HG03439 (cell line): ENCODE measurements around the gene UGT1A8.

Source experiments
- ATAC-seq: cut with Tn5 transposase; IDR thresholded peaks from one replicate; pipeline ENCODE4 v1.9.1; 2021; ENCODE audit warnings: mild to moderate bottlenecking, moderate library complexity; ENCODE audit not compliant: unreplicated experiment

UGT1A8 gene

DNA sequence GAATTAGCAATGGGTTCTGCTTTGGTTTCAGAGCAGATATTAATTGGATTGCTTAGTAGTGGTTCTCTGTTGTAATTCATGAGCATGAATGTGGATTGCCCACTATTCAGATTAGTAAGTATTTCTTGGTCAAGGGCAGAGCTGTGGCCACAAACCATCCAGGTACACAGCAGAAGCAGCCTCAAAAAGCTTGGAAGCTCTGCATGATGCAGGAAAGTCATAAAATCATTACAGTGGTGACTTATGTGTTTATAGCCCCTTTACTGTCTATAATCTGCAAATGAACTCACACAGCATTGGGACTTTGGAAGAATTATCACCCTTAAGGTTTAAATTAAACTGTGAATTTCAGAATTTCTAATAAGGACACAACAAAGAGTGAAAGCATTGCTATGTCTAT, 140.7 kb downstream of the UGT1A8 start:
- ATAC-seq = no peak

DNA sequence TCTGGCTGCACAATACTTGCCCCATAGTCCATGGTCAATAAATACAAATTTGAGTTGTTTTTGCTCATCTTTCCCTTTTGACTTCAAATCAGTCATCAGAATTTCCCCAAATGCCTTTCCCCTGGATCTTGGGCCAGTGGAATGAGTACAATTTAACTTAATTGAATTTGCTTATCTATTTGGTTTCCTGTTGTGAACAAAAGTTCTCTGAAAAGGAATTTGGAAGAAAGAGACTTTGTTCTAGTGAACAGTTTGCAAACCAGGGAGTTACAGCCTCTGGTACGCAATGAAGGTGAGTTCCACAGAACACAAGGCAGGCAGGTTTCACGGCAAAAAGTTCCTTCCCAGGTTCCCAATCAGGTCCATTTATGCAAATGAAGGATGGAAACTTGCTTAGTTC, 141.4 kb downstream of the UGT1A8 start:
- ATAC-seq = no peak

DNA sequence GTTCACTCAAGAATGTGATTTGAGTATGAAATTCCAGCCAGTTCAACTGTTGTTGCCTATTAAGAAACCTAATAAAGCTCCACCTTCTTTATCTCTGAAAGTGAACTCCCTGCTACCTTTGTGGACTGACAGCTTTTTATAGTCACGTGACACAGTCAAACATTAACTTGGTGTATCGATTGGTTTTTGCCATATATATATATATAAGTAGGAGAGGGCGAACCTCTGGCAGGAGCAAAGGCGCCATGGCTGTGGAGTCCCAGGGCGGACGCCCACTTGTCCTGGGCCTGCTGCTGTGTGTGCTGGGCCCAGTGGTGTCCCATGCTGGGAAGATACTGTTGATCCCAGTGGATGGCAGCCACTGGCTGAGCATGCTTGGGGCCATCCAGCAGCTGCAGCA, 142.6 kb downstream of the UGT1A8 start, which contains the start of gene UGT1A1:
UGT1A1 (plus strand) TSS at position 228 of the 400 bp plus-strand sequence; CDS start at position 246, 18 bp downstream.
- no peak for ATAC-seq

DNA sequence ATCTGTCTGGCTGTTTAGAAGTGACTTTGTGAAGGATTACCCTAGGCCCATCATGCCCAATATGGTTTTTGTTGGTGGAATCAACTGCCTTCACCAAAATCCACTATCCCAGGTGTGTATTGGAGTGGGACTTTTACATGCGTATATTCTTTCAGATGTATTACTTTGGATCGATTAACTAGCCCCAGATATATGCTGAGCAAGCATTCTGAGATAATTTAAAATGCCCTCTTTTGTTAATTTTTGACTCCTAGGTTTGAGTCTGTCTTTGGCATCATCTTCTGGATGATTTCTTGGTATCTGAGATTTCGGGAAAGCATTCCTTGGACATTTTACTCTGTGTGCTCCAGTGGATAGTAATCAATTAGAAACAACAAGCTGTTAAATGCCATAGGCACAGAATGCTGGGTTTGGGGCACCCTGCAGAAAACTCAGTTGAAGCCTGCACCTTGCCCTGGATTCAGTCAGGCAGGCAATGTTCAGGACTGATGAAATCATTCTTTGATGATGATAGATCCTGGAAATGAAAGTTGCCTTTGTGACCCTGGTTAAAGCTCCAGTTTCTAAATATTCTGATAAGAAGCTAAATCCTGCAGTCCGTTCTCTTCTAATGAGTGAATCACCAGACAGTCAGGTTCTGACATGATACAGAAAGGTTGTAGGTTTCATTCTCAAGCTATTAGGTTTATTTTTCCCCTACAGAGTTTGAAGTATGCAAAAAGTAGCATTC, 143.8 kb downstream of the UGT1A8 start:
- no peak for ATAC-seq

DNA sequence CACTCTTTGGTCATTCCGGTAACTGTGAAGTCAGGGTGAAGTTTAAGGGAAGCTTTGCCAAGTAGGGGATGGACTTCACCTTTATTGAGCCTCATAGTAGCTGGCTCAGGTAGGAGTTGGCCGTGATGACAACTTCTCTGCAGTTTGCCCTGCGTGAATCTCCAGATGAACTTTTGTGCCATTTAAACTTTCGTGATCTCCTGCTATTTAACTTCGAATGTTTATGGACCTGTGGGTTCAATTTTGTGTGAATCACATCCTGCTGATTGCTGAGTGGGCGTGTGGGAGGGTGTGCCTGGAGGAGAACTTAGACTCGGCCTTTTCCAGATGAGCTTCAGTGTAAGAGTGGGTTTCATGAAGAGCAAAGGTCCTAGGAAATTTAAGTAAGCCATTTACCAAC, 146.8 kb downstream of the UGT1A8 start:
- ATAC-seq = no peak

DNA sequence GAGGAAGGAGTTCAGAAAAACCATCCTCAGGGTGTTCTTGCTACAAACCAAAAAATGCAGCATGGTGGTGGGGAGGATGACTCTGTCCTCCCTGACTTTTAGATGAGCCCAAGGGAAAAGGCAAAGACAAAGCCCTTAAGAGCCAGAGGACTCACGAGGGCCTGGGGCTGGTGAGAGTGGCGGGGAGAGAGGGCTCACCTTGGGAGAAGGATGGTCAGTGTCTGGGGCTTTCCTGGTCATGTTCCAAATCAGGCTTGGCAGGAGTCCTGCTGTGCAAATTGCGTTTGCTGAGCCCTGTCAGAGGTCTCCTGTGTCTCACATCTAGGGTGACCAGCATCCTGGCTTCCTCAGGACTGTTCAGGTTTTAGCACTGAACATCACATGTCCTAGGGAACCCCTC, 147.3 kb downstream of the UGT1A8 start:
- ATAC-seq = no peak

DNA sequence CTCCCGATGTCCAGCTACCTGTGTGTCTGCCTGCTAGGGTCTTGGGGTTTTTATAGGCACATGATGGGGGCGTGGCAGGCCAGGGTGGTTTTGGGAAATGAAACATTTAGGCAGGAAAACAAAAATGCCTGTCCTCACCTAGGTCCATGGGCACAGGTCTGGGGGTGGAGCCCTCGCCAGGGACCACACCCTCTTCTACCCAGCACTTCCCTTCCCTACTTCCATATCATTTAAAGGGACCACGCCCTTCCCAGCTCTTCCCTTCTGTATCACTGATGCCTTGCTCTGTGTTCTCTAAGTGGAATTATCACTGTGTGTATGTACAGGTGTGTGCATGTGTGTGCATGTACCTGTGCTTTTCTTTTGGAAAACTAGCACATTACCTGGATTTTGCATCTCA, 149.0 kb downstream of the UGT1A8 start:
- ATAC-seq = no peak

DNA sequence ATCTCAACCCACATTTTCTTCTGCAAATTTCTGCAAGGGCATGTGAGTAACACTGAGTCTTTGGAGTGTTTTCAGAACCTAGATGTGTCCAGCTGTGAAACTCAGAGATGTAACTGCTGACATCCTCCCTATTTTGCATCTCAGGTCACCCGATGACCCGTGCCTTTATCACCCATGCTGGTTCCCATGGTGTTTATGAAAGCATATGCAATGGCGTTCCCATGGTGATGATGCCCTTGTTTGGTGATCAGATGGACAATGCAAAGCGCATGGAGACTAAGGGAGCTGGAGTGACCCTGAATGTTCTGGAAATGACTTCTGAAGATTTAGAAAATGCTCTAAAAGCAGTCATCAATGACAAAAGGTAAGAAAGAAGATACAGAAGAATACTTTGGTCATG, 150.6 kb downstream of the UGT1A8 start:
- no peak for ATAC-seq

DNA sequence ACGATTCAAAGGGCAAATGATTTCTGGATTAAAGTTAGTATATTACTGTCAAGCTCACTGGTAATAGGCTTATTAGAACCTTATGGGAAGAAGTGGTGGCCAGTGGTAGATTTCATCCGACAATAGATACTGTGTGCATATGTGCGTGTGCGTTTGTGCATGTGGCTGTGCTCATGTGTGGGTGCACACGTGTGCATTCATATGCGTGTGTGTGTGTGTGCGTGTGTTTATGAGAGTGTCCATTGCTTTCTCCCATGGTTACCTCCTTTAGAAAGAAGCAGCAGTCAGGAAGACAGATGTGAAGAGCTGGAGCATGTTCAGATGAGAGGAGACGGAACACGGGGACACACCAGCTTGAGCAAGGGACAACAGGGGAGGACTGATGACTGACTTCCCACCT, 151.8 kb downstream of the UGT1A8 start:
- ATAC-seq = no peak

DNA sequence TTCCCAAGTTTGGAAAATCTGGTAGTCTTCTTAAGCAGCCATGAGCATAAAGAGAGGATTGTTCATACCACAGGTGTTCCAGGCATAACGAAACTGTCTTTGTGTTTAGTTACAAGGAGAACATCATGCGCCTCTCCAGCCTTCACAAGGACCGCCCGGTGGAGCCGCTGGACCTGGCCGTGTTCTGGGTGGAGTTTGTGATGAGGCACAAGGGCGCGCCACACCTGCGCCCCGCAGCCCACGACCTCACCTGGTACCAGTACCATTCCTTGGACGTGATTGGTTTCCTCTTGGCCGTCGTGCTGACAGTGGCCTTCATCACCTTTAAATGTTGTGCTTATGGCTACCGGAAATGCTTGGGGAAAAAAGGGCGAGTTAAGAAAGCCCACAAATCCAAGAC, 154.7 kb downstream of the UGT1A8 start:
- ATAC-seq = no peak

DNA sequence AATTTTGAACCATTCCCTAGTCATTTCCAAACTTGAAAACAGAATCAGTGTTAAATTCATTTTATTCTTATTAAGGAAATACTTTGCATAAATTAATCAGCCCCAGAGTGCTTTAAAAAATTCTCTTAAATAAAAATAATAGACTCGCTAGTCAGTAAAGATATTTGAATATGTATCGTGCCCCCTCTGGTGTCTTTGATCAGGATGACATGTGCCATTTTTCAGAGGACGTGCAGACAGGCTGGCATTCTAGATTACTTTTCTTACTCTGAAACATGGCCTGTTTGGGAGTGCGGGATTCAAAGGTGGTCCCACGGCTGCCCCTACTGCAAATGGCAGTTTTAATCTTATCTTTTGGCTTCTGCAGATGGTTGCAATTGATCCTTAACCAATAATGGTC, 155.2 kb downstream of the UGT1A8 start:
- no peak for ATAC-seq

DNA sequence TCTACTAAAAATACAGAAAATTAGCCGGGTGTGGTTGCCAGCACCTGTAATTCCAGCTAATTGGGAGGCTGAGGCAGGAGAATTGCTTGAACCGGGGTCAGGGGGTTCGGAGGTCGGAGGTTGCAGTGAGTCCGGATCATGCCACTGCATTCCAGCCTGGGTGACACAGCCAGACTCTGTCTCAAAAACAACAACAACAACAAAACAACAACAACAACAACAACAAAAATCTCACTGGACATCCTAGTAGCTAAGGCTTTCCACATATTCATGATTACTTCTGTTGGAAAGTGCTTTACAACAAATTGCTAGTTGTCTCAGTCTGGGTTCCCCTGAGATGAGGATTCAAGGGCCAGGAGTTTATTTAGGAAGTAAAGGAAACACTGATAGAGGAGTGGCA, 156.4 kb downstream of the UGT1A8 start:
- no peak for ATAC-seq

DNA sequence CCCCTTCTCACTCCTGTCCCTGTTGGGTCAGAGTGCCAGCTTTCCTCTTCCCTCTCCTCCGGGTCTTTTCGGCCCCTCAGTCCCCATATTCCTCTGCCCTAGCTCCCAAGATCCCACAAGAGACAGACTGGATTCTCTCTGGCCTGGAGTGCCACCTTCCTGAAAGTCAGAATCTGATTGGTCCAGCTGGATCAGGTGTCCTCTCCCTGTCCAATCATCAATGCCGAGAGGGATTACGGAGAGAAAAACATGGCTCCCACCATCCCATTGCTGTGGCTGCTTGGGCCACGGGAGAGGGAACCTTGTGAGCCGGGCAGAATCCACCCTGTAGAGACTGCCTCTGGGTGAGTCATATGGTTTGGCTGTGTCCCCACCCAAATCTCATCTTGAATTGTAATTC, 158.0 kb downstream of the UGT1A8 start:
- no peak for ATAC-seq

DNA sequence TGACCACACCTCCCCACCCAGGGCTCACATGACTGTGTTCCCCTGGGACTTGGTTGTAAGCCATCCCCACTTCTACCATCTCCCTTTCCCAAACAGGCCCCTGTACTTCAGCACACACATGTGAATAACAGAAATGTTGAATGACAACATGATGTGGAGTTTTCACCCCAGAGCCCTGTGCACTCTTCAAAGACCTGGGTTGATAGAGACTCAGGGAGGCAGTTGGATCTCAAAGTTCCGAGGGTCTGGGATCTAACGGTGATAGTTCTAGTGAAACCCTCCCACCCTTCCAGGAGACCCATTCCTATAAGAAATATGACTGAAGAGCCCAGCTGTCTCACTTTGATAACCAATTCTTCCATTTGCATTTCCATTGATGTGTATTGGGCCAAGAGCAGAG, 160.6 kb downstream of the UGT1A8 start, which contains the start of gene MROH2A:
MROH2A (plus strand) TSS at position 301 of the 400 bp plus-strand sequence. CDS start 1,029 bp downstream, outside the sequence.
- ATAC-seq = no peak

DNA sequence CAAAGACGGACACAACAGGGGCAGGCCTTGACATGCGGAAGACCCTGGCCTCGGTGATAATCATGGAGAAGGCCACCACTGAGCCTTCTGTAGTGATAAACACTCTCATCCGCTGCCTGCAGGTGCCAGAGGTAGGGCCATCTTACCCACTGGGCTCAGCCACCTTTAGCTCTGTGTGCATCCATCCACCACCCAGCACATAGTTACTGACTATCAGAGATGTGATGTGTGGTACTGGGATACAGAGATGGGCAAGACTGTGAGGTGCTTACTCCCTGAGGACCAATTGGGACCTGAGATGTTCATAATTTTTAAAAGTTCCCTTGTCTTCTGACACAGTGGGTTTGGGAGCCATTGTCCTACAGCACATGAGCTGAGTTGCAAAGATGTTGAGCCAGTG, 162.3 kb downstream of the UGT1A8 start:
- ATAC-seq = no peak

DNA sequence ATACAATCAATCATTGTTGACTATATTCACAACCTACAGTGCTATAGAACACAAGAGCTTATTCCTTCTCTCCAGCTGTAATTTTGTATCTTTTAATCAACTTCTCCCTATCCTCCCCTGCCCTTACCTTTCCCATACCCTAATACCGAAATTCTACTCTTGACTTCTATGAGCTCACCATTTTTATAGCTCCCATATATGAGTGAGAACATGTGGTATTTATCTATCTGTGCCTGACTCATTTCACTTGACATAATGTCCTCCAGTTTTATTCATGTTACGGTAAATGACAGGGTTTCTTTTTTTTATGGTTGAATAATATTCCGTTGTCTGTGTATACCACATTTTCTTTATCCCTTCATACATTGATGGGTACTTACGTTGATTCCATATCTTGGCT, 163.3 kb downstream of the UGT1A8 start:
- no peak for ATAC-seq

DNA sequence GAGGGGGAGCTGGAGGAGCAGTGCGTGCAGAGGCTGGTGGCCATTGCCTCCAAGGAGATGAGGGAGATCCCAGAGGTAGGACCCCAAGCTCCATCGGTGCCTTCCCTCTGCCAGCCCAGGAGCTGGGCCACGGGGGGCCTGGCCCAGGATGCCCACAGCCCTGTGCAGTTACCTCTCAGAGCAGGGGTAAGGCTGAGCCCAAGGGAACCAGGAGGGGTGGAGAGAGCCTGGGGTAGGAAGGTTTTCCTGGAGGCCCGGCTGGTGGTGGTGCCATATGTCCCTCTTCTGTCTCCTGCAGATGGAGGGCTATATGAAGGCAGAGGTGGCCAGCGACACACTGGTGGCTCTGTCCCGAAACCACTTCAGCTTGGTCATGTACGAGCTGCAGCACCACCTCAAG, 172.1 kb downstream of the UGT1A8 start:
- ATAC-seq = no peak

DNA sequence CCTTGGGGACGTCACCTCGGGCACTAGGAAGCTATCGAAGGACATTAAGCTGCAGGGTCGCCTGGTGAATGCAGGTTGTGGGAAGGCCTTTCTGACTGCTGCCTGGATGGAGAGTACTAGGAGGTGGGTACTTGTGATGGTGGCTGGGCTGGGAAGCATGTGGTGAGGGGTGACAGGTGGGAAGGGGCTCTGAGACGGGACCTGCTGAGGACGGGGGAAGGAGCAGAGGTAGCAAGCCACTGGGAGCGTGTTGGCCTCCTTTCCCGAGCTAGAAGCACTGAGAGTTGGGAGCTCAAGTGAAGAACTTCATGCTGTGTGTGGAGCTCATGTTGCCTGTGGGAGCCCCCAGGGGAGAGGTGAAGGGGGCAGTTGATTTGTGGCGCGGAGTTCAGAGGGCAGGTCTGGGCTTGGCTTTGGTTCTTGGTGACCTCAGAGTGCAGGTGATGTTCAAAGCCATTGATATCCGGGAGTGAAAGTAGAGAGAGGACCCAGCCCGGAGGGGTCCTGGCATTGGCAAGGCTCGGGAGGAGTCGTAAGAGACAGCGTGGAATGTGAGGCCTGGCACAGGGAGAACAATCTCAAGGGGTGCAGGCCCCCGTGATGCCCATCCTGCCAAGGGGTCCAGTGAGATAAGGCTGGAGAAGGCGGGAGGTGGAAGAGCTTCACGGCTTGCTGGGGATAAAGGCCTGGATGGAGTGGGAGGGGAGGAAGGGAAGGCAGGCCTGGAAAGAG, 173.9 kb downstream of the UGT1A8 start:
- ATAC-seq = no peak

DNA sequence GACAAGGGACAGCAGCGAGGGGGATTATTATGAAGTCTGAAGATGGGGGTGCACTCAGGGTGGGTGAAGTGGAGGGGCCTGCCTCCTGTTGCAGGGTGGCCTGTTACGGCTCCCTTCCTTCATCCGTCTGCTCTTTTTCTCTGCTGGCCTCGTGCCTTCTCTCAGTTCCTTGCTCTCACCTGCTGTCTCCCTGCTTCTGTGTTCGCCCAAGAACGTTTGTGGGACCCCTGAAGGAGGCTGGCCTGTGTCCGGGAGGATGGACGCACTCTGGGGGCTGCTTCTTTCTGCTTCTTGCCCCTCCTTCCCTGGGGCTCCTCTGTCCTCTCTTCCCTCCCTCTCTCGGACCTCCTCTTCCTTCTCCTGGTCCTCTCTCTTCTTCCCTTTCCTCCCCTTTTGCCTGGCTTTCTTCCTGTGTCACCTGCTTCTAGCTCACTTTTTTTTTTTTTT, 174.5 kb downstream of the UGT1A8 start:
- no peak for ATAC-seq

DNA sequence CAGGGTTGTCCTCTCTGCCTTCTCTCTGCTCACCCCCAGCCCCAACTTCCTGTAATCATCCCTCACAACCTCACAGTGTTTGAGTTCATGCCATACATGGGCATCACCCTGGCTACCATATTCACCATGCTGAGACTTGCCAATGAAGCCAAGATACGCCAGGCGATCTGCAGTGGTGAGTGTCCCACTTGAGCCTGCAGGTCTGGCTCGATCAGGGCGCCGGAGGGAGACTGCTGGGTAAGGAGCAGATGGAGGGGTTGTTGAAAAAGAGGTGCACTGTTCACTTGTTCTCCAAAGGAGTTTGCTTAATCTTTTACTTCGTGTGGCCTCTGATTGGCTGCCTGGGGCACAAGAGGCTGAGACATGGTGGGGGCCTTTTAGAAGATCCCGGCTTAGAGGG, 175.3 kb downstream of the UGT1A8 start:
- ATAC-seq = no peak

DNA sequence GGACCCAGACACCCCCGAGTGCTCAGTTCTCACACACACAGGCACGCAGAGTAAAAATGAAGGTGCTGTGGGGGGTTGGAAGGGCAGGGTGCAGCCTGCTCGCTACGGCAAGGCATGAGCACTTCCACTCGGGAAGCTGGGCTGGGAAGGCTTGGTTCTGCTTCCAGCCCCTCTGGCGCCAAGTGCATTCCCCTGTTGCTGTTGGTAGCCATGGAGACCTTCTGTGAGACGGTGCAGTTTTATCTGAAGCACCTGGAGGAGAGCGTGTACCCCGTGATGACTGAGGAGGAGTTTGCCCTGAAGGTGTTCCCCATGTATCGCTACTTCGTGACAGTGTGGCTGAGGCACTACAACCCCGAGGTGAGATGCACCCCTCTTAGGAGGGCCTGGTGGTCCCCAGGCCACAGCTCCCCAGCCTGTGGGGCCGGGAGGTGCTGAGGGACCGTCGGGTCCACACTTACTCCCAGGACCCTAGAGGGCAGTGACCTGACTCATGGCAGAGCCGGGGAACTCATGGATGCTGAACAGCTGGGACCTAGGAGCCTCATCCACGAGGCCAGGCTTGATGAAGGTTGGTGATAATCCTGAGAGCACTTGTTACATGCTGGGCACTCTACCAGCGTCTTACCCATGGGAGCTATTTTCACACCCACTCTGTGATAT, 176.2 kb downstream of the UGT1A8 start:
- ATAC-seq = no peak
